Kidney capillary endothelial cell (primary cell): ENCODE results near the gene SLC6A2.
"Not testable (repeated sequence)": the region's sequence is repeated elsewhere in the genome, so short reads cannot be mapped to it uniquely, and the experiment has no call there.

Experiments used
- DNase-seq: peaks from one replicate; pipeline ENCODE4 v3.0.0-alpha.2; 2018; ENCODE audit warnings: low spot score

Gene SLC6A2

DNA sequence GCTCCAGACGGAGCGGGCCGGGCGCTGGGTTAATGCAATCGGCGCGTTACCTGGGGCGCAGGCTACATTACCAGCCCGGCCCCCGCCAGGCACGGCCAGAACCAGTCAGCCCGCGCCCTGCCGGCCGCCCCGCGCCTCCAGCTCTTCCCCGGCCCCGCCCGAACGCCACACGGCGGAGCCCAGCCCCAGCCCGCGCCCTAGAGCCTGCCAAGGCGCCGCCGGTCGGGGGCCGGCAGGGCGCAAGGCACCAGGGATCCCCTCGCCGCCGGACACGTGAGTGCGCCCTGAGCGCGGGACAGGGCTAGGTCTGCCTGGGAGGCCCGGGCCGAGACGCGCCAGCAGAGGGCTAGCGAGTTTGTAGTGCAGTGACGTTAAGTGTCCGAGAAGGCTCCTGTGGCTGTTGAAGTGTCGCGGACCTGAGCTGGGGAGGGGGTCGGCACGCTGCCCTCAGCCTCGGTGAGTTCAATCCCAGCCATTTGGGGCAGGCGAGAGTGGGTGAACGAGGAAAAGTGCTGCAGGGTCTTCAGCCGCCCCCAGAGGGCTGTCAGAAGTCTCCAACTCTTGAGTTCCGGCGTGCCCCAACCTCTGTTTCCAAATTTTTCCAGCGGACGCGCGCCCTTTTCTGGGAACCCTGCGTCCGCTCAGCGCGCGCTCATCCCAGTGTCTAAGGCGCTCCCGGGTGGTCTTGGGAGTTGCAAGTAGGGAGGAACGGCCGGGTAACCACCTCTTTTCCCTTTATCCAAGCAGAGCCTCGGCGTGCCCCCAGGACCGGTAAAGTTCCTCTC lies at the start of gene SLC6A2:
SLC6A2 (plus strand) TSS at position 92 of the 785 bp plus-strand sequence. CDS start 707 bp downstream, outside the sequence.
- no peak for DNase-seq

DNA sequence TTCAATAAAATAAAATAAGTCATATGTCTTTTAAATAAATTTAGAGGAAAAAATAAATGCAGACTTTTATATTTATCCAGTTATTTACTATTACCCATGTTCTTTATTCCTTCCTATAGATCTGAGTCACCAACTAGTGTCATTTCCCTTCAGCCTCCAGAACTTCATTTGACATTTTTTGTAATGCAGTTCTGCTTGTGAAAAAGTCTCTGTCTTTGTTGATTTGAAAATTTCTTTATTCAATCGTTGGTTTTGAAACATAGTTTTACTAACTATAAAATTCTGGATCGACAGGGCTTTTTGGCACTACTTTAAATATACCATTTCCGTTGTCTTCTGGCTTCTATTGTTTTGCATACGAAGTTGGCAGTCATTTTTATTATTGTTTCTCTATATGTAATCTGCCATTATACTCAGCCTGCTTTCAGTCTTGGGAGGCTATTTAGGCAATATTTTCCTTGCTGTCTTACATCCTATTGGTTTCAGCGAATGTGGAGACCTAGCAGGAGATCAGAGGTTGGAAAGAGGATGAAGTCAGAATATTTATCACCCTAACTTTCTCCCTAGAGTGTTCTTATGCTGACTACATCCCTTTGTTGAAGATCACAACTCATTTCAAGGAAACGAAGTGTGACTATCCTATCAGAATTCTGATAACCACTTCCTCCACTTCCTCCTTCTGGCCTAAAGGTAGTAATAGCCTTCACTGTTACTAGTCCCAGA lies 42.0 kb upstream of the SLC6A2 start:
- peak; percentile 83 for DNase-seq

DNA sequence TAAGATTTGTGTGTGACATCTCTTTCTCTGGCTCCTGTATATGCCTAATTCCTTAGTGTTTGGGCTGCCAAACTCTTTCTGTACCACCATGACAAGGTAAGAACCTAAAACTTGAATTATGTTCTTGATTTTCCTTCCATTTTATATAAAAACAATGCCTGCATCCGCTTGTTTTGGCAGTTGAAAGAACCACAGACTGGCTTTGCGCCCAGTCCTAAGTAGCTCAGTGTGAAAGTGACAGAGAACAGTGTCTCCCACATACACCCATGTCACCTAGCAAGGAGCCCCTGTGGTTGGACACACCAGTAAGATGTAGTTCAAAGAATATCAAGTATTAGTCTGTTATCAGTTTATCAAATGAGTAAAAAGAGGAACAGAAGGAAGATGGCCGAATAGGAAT lies 40.7 kb upstream of the SLC6A2 start:
- no peak for DNase-seq

DNA sequence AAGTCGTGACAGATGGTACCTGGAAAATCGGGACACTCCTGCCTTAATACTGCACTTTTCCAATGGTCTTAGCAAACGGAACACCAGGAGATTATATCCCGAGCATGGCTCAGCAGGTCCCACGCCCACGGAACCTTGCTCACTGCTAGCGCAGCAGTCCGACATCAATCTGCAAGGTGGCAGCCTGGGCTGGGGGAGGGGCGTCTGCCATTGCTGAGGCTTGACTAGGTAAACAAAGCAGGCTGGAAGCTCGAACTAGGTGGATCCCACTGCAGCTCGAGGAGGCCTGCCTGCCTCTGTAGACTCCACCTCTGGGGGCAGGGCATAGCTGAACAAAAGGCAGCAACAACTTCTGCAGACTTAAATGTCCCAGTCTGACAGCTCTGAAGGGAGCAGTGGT lies 40.1 kb upstream of the SLC6A2 start:
- DNase-seq = not testable (repeated sequence)

DNA sequence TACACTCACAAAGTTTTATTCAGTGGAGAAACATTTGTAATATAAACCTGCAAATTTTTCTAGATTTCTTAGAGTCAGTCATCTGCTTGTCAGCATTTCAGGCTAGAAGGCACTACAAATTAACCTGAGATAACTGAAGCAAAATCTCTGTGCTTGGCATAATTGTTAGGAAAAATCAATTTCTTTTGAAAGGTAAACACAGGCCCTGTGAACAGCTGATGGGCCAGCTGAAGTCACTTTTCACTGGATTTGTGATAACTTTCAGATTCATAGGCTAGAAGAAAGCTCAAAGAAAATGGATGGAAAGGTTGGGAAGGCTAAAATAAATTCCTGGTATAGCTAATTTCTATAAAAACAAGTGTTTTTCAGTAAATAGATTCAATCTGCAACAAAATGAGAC lies 34.0 kb upstream of the SLC6A2 start:
- DNase-seq = no peak

DNA sequence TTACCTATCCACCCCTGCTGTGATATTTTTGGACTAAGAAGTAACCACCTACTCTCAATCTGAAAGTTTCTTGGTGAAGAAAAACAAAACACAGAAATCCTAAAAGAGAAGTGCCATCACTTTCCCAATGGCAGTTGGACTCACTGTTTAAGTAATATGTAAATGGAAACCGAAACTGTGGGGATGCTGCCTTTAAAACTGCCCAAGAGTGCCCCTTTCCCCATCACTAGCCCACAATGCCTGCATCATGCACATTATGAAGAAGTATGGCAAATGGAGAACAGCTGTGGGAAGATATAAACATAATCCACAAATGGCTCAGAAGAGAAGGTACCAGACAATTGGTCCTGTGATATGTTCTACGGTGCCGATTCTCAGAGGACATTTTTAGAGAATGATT lies 33.5 kb upstream of the SLC6A2 start:
- DNase-seq = no peak

DNA sequence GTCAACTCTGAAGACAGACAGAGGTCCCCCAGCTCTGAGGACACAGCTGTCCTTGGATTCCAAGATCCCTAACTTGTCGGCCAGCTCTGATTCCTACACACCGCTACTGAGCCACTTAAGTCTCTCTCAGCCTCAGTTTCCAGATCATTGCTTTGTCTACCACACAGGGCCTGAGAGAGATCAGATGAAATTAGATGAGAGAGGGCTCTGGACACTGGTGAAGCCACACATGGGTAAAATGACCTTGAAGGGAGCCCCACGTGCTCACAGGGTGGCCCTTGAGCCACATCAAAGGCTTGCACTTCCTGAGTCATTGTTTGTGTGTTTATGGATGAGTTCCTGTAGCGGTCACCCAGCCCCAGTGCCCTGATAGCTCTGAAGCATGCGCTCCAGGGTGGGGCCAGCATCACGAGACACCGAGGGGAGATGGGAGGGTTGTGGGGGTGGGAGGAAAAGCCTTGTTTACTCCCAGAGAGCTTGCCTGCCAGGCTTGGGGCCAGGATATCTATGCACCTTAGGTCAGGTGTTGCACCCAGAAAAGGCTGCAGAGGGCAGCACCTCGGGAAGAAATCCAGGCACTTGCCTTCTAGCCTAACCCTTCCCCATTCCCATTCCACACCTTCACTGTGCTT lies 32.7 kb upstream of the SLC6A2 start:
- DNase-seq = no peak

DNA sequence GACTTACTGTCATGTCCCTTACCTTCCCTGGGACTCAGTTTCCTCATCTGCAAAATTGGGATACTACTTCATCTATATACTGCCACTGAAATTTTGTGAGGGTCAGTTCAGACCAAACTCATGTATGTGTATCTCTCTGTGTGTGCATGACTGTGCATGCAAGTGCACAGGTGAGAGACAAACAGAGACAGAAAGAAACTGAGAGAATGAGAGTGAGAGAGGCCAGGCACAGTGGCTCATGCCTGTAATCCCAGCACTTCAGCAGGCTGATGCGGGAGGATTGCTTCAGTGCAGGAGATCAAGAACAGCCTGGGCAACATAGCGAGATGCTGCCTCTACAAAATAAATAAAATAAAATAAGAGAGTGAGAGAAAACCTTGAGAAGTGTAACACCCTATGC lies 32.1 kb upstream of the SLC6A2 start:
- DNase-seq = no peak

DNA sequence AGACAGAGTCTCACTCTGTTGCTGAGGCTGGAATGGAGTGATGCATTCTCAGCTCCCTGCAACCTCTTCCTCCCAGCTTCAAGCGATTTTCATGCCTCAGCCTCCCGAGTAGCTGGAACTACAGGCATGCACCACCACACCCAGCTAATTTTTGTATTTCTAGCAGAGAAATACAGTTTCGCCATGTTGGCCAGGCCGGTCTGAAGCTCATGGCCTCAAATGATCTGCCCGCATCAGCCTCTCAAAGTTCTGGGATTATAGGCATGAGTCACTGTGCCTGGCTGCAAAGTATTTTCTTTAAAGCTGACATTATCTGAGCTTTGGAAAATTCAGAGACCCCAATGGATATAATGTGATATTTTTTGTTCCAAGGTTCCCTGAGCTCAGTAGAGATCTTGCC lies 31.1 kb upstream of the SLC6A2 start:
- no peak for DNase-seq

DNA sequence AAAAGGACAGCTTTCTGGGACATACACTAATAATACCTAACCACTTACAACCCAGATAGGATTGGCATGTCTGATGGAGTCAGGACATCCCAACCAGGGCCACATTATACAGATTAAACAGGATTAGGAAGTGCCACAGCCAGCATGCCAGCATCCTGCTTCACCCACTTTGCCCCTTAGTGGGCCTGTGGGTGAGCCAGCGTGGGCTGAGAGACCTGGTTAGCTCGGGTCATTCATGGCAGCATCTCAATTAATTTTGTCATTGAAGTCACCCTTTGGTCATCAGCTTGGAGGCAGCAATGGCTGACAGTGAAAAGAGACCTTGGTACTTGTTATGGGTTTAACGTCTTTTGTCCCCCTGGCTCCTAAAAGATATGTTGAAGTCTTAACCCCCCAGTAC lies 29.9 kb upstream of the SLC6A2 start:
- no peak for DNase-seq

DNA sequence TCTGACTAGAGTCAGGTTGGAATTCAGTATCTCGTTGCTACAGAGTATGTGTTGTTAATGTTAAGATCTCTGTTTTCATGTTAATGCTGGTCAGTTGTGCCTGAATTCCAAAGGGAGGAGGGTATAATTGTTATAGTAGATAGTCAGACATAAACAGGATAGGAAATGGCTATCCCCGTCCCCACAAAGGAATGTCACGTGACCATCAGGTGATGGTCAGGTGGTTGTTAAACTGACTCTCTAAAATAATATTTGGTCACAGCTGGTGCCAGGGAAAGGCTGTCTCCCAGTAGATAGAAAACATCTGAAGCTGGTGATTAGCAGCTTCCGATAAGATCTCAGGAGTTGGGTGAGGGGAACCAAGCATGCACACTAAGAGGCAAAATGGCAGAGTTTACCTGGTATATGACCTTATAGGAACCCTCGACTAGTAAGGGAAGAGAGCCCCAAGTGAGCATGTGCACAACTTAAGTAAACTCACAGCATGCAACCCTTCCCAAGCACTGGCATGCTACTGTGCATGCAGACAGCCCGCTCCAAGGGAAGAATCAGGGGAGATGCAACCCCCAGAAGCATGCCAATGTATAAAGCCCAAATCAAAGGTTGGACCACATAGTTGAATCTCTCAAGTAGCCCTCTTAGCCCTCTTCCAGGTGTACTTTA lies 27.4 kb upstream of the SLC6A2 start:
- no peak for DNase-seq

DNA sequence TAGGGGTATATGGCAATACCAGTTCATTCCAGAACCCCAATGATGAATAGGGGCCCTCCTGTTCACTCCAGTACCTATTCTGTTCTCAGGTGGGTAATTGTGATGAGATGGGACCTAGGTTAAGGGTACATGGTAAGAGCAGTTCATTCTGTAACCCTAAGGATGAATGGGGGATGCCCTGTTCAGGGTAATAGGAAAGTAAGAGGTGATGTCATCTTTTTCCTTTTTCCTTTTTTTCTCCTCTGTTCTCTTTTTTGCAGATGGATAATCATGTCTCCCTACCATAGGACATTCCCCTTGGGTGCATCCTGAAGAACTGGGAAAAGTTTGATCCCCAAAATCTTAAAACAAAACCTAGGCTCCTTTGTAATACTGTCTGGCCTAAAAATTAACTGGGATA lies 25.0 kb upstream of the SLC6A2 start:
- DNase-seq = no peak

DNA sequence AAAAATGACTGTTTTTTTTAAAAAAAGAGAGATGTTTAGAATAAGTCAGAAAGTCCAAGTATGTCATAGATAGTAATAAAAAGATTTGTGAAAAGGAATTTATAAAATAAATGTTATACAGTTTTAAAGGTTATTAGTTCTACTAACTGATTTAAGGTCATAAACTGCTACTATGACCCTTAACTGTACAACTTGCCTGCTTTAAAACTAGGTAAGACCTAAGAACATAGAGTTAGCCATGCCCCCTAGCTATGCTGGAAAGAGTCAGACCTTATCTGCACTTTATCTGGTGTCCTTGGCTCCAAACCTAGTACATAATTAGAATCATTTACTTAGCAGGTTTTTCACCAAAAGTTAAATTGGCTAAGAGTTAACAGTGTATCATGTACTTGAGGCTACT lies 23.5 kb upstream of the SLC6A2 start:
- DNase-seq = no peak

DNA sequence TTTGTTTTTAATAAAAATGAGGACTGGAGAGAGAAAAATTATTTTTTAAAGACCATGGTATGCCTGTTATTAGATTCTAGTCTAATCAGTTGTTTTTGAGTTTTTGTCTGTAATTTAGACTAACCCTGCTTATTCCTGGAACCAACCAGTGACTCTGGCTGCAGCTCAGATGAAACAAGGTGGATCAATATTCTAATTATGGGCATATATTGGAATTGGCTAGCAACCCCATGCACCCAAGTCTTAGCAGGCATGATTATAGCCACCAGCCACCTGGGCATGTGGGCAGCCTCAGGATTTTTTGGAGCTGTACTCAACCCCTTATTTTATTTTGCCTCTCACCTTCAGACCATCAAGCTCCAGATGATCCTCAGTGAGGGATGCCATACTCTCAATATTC lies 21.6 kb upstream of the SLC6A2 start:
- no peak for DNase-seq

DNA sequence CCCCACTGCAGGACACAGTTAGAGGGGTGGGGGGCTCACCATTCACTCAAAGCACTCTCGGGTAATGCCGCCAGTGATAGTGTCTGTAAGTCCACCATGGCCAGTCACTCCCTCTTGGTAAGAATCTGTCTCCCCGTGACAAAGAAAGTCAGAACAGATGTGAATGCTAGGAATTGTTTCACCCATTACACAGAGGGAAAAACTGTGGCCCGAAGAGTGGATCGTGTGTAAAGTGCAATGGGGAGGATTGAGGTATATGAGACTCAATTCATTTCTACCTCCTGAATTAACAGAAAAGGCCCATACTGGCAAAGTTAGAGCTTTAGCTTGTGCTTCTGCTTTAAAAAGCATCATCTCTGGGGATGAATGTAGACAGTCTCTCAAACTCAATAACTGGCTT lies 17.5 kb upstream of the SLC6A2 start:
- no peak for DNase-seq

DNA sequence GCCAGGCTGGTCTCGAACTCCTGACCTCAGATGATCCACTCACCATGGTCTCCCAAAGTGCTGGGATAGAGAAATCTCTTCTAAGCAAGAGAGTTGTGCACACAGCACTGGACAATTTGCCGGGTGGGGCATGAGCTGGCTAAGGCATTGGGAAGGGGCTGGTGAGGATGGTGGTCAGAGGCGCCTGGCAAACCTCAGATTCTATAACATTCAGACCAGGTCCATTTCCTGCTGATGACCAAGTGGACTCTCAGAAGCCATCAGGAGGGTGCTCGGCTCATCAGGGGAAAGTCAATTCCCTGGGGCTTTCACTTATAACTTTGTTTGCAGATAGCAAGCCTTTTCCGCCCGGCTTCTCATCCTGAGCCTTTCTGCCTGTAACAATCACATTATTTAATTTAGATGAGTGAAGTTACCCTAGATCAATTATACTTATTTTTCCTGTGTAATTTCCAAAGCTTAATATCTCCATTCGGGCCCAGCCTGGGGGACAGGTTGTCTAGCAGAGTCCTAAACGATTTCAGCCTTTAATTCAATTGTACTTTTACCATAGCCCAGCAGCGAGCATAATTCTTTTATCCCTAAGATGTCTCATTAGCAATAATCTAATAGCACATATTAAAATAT lies 15.0 kb upstream of the SLC6A2 start:
- DNase-seq = no peak

DNA sequence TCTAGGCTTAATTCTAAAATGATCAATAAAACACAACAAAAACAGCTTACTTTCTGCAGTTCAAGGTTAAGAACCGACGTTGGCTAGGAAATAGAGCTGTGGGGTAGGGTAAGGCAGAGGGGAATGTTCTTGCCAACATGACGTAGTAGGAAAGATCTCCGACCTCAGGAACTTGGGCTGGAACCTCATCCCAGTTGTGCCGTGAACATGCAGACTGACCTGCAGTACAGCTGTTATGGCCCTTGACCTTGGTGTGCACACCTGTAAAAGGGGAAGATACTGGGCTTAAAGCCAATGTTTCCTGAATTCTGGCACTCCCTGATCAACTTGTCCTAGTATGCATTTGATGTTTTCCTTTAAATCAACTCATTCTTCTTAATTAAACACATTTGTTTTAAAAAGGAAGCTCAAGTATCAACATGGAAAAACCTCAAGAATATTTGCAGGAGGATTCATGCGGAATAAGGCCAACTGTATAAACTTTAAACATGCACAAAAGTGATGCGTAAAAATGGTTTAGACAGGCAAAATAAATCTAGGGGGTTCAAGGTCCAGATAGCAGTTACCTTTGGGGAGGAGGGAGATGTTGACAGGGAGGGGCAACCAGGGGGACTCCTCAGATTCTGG lies 14.2 kb upstream of the SLC6A2 start:
- no peak for DNase-seq

DNA sequence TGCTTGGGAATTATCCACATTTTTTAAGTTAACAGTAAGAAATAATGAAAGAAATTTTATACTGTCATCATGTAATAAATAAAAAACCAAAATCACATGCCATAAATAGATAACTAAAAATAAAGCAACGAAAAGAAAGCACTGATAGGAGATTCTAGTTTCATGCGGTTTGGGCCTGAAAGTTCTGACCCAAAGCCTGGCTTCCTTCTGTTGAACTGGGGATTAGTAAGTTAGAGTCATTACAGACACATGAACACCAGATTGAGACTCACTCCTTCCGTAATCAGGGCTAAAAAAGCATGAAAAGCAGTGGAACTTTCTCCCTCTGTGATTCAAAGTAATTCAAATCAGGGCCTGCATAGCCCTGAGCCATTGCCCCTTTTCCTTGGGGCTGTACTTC lies 13.2 kb upstream of the SLC6A2 start:
- no peak for DNase-seq

DNA sequence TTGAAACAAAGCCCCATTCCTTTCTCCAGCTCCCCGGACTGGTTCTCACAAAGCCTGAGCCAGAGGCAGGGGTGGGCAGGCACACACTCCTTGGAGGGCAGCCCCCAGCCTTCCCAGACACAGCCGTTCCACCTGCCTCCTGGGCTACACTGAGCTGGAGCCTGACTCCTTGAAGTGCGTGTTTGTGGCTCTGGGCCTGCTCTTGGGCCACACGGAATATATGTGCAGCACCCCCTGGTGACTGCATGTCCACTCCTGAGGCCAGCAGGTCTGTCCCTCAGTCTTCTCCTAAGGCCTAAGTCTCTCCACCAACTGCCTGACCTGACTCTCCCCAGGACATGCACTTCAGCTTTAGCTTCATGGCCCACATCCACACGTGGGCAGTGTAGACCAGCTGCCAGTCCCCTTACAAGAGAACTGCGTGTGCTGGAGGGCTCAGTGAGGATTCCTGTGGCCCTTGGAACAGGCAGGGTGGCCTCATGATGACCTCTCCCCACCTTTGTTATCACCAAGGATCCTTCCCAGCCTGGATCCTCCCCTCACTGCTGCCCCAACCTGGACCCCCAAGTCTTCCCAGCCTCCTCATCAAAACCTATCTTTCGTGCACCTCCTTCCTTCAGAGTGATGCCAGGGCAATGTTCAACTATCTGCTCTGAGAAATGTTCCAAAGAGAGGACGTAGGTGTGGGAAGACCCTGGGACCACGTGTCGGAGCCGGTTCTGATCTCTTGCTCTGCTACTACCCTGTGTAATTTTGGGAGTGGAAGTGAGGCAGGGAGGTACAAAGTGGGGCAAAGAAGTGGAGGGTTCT lies 12.4 kb upstream of the SLC6A2 start:
- no peak for DNase-seq

DNA sequence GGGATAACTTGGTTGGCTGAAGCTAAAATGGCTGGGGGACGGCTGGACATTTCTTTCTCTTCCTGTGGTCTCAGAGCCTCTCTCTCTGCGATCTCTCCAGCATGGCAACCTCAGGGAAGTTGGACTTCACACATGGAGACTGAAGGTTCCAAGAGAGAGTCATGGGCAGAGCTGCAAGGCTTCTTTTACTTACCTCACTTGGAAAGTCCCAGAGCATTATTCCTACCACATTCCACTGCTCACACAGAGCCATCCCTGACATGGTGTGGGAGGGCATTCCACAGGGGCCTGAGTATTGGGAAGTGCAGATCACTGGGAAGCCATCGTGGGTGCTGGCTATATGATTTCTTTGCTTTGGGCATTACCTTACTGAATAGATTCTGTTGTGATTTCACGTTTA lies 9.8 kb upstream of the SLC6A2 start:
- no peak for DNase-seq

DNA sequence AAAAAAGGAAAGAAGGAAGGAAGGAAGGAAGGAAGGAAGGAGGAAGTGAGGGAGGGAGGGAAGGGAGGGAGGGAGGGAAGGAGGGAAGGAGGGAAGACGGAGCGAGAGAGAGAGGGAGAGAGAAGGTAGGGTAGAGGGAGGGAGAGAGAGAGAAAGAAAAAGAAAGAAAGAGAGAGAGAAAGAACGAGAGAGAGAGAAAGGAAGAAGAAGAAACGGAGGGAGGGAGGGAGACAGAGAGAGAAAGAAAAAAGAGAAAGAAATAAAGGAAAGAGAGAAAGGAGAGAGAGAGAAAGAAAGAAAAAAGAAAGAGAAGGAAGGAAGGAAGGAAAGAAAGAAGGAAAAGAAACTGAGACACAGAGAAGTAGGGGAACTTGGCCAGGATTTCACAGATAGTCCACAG lies 8.4 kb upstream of the SLC6A2 start:
- DNase-seq = no peak
